ENCODE data around the gene UAP1L1. TPM values are rescaled to one million over a fixed set of nuclear protein-coding genes. Genes with fewer than 3 reads are reported as not detected.

UAP1L1 gene
- total and polyA plus RNA-seq, 2 of the 8 experiments (the other 6 are each of a cell fraction or from before 2014, with no cell fraction given): 2.0 to 5.4 TPM

DNA sequence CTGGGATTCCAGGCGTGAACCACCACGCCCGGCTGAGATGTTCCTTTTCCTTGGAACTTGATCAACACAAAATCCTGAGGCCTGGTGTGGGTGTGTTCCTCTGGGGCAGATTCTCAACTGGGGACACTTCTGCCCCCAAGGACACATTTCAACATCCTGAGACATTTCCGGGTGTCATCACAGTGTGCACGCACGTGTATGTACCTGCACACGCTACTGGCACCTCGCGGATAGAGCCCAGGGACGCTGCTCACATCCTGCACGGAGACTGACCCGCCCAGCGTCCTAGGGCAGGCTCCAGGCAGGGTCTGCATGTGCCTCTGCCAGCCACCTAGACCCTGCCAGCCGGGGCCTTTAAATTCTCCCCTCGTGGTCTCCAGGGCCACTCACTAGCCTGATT lies 14.9 kb upstream of the UAP1L1 start:
- no peak overlapping the region for H2AFZ ChIP-seq (ENCODE audit: low read length)
- peaks cover 7 to 10% of the 10 kb centered on the region in 2 experiments for H4K20me1 ChIP-seq (replicated peaks in 1 of 2; ENCODE audit: control insufficient read depth in 1 of 2, insufficient read depth in 2 of 2, low read length in 2 of 2)
- H3K18ac ChIP-seq (ENCODE audit: extremely low read depth, low read length): no peak overlapping the region
- FAIRE-seq (no peak), DNase-seq (ENCODE audit: low read depth in 1 of 2, low spot score in 2 of 2) (no peak)
- no peaks in the 10 kb centered on the region for H3K23me2 ChIP-seq (ENCODE audit: low read depth, low read length)
- H3K4me3 ChIP-seq (ENCODE audit: extremely low read depth in 1 of 4, insufficient read depth in 2 of 4, low read depth in 3 of 4, low read length in 4 of 4): no peak overlapping the region
- H3K27ac ChIP-seq (ENCODE audit: low read depth, low read length): no peak overlapping the region
- POLR2A ChIA-PET (ENCODE audit: partially characterized antibody): interaction anchor here (1.1 to 1.5 kb wide), 2 partner anchors 10 to 42 kb away, joined by 3 read pairs; no protein-coding TSS in a partner anchor
- H2BK120ac ChIP-seq (replicated peaks; ENCODE audit: low read depth, low read length): no peak overlapping the region
- H2BK15ac ChIP-seq (ENCODE audit: low read length): no peak overlapping the region
- CTCF ChIA-PET (ENCODE audit: partially characterized antibody): interaction anchor here (0.7 to 13.5 kb wide), 5 partner anchors 13 to 57 kb away, joined by 3 to 291 read pairs (median 80); partner anchors contain the start of genes ABCA2, FUT7, MAN1B1 and NPDC1
- no peaks in the 10 kb centered on the region for H3K27me3 ChIP-seq (replicated peaks in 1 of 4; ENCODE audit: control insufficient read depth in 3 of 4, extremely low read depth in 1 of 4, insufficient read depth in 3 of 4, low read length in 3 of 4)
- no peak overlapping the region for H3K4ac ChIP-seq (replicated peaks; ENCODE audit: insufficient read length, low read depth, low read length)
- no peak overlapping the region for H2BK20ac ChIP-seq (ENCODE audit: low read length)
- H3K23ac ChIP-seq (ENCODE audit: insufficient read length): no peak overlapping the region
- H3K79me2 ChIP-seq (ENCODE audit: control insufficient read depth in 1 of 2, insufficient read depth in 2 of 2, low read length in 2 of 2): no peaks in the 10 kb centered on the region
- H4K5ac ChIP-seq (ENCODE audit: insufficient read length, low read depth, low read length): no peak overlapping the region
- H3K9me3 ChIP-seq (ENCODE audit: insufficient read depth in 2 of 2, low read depth in 1 of 2, low read length in 1 of 2): no peaks in the 10 kb centered on the region
- no peak overlapping the region for H4K91ac ChIP-seq (replicated peaks; ENCODE audit: insufficient read length, low read length)
- H3K56ac ChIP-seq (replicated peaks; ENCODE audit: insufficient read length, low read depth, low read length): no peak overlapping the region
- no peaks in the 10 kb centered on the region for H3K36me3 ChIP-seq (ENCODE audit: control insufficient read depth in 2 of 4, insufficient read depth in 4 of 4, low read length in 3 of 4)
- no peak overlapping the region for H4K8ac ChIP-seq (ENCODE audit: extremely low read depth, insufficient read depth, low read length)
- no peaks in the 10 kb centered on the region for H3K79me1 ChIP-seq (ENCODE audit: low read depth, low read length)
- H3K4me1 ChIP-seq (replicated peaks in 1 of 4; ENCODE audit: control insufficient read depth in 3 of 4, insufficient read depth in 4 of 4, low read length in 3 of 4): peaks cover 0 to 5% (median 1%) of the 10 kb centered on the region in 4 experiments; a peak in 3 of 7 replicates
- no peak overlapping the region for H3K9ac ChIP-seq (replicated peaks in 1 of 4; ENCODE audit: extremely low read depth in 1 of 4, low read depth in 3 of 4, low read length in 3 of 4)
- no peak overlapping the region for H2BK5ac ChIP-seq (ENCODE audit: low read depth, low read length)
- no peak overlapping the region for H3K14ac ChIP-seq (ENCODE audit: insufficient read length)
- no peak overlapping the region for H2AK5ac ChIP-seq (ENCODE audit: low read depth, low read length)
- H2BK12ac ChIP-seq (ENCODE audit: low read depth, low read length): no peak overlapping the region
- no peak overlapping the region for H3K4me2 ChIP-seq (ENCODE audit: insufficient read depth in 1 of 2, low read depth in 2 of 2, low read length in 2 of 2)
- WGBS, 2 experiments (ENCODE audit: extremely low coverage in 1 of 2, insufficient coverage in 1 of 2, insufficient read length in 1 of 2, insufficient replicate concordance in 2 of 2, low coverage in 1 of 2, low lambda C conversion rate in 2 of 2, missing lambda C conversion rate in 1 of 2): 87% methylated on average over 15 of the region's 15 CpGs; no CpG with 5 or more reads in 1 of the 2 experiments
- TF ChIP-seq FOSL1 (IDR thresholded peaks at IDR 0.05; ENCODE audit: insufficient read depth, low read depth, low read length): no peak
- TF ChIP-seq KDM1A (IDR thresholded peaks at IDR 0.05; ENCODE audit: borderline replicate concordance, low read length): no peak
- no peak for TF ChIP-seq CHD2 (IDR thresholded peaks at IDR 0.05; ENCODE audit: low read length)
- TF ChIP-seq EP300 (IDR thresholded peaks at IDR 0.05; ENCODE audit: borderline replicate concordance in 1 of 2, low read depth in 2 of 2, low read length in 2 of 2): no peak
- TF ChIP-seq SIN3A (conservative IDR thresholded peaks at IDR 0.05 in 1 of 2, IDR thresholded peaks at IDR 0.05 in 1 of 2; ENCODE audit: low read depth in 1 of 2, low read length in 2 of 2): no peak
- TF ChIP-seq SP4 (IDR thresholded peaks at IDR 0.05; ENCODE audit: low read length): no peak
- TF ChIP-seq CEBPB (IDR thresholded peaks at IDR 0.05; ENCODE audit: low read depth, low read length): no peak
- TF ChIP-seq YY1 (IDR thresholded peaks at IDR 0.05; ENCODE audit: low read depth, low read length): no peak
- TF ChIP-seq HDAC2 (IDR thresholded peaks at IDR 0.05; ENCODE audit: borderline replicate concordance in 1 of 2, low read depth in 2 of 2, low read length in 2 of 2): no peak
- TF ChIP-seq, protein P1, sequence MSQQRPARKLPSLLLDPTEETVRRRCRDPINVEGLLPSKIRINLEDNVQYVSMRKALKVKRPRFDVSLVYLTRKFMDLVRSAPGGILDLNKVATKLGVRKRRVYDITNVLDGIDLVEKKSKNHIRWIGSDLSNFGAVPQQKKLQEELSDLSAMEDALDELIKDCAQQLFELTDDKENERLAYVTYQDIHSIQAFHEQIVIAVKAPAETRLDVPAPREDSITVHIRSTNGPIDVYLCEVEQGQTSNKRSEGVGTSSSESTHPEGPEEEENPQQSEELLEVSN (IDR thresholded peaks at IDR 0.05): no peak
- TF ChIP-seq TEAD4 (IDR thresholded peaks at IDR 0.05; ENCODE audit: low read depth, low read length): no peak
- no peak for TF ChIP-seq NANOG (IDR thresholded peaks at IDR 0.05; ENCODE audit: insufficient read depth, low read depth, low read length, poor library complexity, severe bottlenecking)
